HG03558 (cell line): ENCODE results near the gene KEAP1.

Source experiments
- ATAC-seq: cut with Tn5 transposase; IDR thresholded peaks from one replicate; pipeline ENCODE4 v1.9.1; 2021; ENCODE audit warnings: moderate number of reproducible peaks; ENCODE audit not compliant: unreplicated experiment; ENCODE audit errors: extremely low read depth

Gene KEAP1

DNA sequence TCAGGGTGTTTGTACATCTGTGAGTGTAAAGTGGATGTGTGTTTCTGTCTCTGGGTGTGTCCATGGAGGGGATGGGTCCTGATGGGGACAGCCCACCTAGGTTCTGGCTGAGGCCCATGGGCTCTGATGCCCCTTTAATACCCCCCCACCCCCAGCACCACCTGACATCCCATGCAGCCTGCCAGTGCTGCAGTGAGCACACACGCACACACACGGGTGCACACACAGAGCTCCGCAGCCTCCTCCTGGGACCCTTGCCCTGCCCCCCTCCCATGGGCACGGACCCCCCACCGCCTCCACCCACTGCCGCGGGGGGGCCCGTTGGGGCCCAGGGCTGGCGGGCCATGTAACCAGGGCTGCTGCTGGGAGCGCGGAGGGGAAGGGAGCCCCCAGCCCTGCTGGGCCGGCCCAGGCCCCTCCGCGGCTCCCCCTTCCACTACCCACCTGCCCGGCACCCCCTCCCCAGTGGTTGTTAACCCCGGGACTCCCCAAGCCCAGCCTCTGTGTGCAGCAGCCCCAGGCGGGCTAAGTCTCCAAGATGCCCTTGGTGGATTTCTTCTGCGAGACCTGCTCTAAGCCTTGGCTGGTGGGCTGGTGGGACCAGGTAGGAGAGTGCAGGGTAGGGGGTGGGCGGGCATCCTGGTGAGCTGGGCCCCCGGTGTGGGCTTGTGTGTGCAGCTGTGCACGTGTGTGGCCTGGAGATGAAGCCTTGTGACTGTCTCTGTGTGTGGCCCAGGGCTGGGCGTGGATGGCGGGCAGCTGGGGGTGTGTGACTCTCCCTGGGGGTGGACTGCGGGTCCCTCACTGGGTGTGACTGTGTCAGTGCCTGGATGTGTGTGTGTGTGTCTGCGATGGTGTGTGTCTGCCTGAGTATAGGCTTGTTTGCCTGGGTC is 50.2 kb downstream of the KEAP1 start:
- ATAC-seq, result no peak

GRCh38 chr19:10450853-10451609 is 52.1 kb downstream of the KEAP1 start:
- no peak for ATAC-seq

- no peak for ATAC-seq
Measured at GRCh38 chr19:10450191-10450852, 52.8 kb downstream of the KEAP1 start.

GRCh38 chr19:10449037-10449436 is 54.1 kb downstream of the KEAP1 start:
- no peak for ATAC-seq

DNA sequence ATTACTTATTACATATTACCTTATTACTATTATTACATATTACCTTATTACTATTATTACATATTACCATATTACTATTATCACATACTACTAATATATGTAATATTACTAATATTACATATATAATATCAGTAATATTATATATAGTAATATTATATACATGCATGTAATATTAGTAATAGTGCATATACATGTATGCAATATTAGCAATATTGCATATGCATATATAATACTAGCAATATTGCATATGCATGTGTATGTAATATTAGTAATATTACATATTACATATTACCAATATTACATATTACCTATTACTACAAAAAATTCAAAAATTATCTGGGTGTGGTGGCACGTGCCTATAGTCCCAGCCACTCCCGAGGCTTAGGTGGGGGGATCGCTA is 60.5 kb downstream of the KEAP1 start:
- no peak for ATAC-seq

DNA sequence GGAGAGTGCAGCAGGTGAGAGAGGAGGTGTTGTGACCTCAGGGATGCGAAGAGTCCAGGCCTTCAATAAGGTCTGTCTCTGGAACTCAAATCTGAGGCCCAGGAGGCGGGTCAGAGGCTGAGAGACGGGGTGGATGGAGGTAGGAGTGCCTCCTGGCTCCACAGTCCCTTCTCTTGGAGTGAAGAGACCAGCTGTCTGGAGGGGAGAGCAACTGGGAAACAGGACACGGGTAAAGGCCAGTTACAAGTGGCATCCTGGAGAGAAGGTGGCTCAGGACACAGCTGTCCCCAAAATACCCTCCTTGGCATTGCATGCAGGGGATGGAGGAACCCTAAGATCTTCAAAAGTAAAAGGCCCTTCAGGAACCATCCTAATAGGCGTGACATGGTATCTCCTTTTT is 63.6 kb downstream of the KEAP1 start:
- ATAC-seq, result no peak
